NCI-H345 (cell line): ENCODE measurements around the gene TSPOAP1.

Source experiments
- DNase-seq: peaks from one replicate; lab custom pipeline; 2025; lab: John Stamatoyannopoulos, UW

The TSPOAP1 gene

DNA sequence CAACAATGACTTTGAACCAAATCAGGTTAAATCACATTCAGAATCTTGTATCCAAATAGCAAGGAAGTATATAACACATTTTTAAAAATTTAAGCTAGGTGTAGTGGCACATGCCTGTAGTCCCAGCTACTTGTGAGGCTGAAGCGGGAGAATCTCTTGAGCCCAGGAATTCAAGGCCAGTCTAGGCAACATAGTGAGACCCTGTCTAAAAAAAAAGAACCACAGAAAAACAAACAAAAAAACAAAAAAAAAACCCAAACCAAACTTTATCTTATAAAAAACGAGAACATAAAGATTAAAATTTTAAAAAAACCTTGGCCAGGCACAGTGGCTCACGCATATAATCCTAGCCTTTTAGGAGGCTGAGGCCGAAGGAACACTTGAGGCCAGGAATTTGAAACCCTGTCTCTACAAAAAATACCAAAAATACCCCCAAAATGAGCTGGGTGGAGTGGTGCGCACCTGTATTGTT lies 11.8 kb upstream of the TSPOAP1 start:
- no peak for DNase-seq

DNA sequence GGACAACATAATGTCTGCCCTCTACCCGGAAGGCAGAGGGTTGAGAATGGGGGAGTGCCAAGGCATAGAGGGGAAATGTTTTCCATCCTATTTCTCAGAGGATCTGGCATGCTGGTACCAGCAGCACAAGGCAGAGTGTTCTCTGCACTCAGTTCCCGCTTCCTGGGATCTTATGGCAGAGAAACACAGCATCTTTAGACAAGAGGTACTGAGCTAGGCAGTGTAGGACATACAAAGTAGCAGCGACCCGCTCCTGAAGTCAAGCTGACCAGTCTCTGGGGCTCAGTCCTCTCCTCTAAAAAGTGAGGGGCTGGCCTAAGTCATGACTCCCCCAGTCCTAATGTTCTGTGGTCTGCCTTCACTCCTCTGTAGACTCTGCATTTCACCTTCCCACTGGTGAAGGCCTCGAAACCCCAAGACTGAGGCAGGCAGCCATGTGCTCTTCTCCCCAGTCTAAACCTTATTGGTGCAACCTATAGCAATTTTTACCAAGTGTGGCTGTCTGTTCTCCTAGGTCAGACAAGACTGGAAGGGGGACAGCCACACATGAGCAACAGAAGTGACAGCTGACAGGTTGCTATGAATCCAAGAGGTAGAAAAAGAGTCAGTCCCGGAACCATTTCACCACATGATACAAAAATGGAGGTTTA lies 11.3 kb upstream of the TSPOAP1 start:
- no peak for DNase-seq

DNA sequence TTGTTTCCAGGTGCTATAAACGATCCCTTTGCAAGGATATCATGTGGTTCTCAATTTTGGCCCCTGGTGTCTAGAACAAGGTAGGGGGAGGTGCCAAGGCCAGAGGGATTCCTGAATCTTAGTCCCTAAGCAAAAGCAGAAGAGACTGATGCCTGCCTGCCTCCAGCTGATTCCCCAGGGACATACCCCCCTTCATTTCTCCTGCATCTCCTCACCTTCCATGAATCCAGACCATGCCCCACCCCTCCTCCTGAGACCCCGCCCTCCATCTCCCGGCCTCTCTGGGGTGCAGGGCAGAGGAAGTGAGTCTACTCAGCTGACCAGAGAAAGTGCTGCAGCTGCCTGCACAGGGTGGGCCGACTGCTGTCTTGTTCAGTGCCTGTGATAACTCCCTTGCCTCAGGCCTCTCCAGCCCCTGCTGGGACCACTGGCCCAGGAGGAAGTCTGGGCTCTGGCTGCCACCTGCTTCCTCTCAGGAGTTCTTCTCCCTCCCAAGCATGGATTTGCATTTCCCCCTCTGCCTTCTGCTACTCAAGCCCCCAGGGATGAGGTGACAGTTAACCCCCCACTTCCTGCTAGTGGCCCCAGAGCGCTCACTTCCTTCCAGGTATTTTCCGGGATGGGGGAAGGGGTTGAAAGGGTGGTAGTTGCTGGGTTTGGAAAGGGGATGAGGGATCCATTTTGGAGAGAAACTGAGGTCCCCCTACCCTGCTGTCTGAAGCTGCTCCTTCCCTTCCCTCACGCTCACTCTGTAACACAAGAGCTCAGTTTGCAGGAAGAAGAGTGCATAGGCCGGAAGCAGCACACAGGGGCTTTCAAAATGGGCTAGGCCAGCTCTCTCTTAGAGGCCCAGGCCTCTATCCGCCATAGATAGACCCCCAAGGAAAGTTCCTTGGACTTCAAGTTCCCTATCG lies 10.5 kb upstream of the TSPOAP1 start:
- DNase-seq: no peak

DNA sequence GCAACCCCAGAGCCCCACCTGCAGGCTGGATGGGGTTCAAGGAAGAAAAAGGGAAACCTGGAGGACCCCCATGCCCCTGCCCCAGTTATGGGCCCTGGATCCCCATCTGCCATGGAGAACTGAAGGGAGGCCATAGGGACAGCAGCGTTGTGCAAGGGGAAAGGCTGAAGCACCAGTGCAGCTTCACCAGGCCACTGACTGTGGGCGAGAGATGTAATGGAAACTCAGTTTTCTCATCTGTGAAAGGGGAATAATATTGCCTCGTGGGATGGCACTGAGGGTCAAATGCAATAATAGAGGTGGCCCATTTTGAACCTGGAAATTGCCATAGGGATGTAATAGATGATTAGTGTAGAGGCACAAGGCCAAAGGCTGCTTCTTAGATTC lies 9.9 kb upstream of the TSPOAP1 start:
- no peak for DNase-seq

DNA sequence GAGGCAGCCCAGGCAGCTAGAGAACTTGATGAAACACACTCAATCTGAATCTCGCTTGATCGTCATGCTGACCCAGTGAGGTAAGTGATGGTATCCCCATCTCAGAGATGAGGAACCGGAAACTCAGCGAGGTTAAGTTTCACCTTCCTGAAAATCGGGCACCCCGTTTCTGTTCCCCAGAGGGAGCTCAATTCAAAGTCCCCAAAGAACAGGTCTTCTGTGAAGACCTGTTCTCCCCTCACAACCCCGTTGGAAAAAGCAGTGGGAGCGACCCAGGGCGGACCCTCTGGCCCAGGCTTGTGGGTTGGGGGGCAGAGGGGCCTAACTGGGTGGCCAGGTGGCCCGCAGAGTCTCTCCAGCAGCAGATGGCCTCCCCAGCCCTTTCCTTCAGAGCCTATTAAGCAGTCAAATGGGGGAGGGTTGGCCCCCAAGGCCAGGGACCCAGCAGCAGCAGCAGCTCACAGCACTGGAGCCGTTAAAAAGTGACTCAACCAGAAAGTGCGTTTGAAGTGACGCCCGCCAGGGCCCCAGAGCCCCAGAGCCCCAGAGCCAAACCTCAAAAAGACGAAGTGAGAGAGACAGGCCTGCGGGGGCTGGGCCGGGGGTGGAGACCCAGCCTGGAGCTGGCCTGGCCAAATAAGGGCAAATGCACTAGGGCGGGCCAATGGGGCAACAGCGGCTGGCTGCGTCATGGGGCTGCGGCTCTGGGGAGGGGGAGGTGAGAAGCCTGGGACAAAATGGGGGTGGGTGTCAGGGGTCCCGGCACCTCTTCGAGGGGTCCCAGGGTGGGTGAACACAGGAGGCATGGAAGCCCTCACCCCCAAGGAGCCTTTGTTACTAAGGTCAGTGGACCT lies 9.2 kb upstream of the TSPOAP1 start:
- DNase-seq: no peak

DNA sequence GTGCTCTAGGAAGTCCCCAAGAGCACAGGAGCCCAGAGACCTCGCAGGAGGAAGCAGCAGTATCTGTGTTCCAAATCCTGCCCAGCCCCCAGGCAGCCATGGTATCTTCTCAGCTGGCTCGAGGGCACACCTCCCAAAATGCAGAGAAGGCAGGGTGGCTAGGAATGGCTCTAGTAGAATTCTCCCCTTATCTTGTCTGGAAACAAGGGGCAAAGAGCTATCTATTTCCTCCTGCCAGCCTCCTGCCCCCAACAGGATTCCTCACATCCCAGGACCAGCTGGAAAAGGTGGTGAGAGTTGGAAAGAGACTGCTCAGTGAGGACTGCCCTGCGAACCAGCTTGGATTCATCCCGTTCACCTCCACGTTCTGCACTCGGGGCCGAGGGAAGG lies 8.6 kb upstream of the TSPOAP1 start:
- DNase-seq: no peak

DNA sequence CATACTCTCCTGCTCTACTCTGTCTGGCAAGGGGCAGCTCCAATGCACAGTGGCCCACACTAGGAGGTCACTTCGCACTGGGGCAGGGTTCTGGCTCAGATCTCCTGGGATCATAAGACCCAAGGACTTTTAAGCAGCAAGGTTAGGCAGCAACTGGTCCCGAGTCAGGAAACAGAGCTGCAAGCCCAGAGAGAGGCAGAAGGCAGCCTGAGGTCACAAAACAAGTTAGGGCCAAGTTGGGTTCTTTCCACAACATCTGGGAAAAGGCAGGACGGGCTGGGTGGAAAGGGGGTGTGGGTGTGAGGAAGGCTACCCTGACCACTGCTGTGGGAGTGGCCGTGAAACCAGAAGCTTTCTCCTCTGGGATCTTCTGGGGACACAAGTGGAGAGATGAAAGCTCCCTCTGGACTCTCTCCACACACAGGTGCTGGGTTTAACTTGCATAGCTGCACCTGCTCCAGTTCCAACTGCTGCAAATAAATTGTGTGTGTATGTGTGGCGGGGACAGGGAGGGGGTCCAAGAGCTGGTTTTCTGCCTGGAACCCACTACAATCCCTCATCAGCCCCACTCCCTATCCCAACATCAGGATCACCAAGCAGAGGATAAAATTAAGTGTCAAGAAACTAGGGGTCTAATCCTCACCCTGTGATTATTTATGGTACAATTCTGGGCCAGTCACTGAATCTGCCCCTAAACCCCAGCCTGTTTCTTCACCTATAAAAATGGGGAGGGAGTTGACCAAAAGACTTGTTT lies 8.0 kb upstream of the TSPOAP1 start:
- no peak for DNase-seq

DNA sequence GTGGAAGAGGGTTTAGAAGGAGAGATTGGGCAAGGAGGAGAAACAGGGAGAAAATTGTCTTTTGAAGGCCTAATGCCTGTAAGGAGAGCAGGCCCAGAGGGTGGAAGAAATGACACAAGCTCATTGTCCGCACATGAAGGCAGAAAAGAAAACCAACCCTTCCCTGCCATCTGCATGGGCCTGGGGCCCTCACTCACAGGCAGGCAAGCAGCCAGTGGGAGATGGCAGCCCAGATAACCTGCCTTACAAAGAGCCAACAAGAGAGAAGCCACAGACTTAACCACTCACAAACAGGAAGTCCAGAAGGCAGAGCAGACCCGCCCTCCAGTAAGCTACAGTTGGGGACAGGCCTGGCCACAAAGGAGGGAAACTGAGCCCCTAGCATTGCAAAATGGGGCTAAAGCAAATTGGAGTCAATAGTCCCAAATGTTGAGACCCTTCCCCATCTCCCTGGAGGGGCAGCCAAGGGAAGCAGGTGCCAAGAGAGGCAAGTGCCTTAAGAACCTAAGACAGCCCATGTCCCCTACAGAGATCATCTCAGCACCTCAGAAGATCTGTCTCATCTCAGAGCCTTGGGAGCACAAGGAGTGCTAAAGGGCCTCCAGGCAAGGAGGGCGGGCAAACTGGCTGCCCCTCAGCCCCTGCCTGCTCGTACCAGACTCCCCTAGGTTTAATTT lies 7.3 kb upstream of the TSPOAP1 start:
- no peak for DNase-seq

DNA sequence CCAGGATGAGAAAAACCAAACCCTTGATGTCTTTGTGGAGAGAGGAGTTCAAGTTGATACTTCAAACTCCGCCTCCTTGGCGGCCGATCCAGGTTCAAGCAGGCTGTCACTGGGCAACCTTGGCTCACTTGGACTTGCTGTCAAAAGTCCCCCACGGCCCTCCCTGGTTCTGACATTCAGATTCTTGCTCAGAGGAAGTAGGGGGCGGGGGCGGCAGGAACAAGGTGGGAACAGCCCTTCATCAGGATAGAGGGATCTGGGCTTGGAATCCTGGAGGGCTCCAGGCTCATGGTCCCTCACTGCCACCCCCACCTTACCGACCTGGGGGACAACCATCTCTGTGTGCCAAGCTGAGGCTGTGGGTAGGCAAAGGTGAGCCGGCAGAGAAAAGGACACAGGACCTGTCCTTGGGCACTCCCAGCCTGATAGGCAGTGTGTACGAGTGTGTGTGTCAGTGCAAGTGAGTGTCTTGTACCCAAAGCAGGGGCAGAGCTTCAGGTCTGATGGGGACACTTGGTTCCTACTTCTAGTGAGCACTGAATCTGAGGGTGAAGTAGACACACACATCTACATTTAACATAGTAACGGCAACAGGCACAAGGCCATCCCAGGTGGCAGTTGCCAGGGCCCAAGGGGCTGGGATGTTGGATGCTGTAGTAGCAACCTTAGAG lies 6.6 kb upstream of the TSPOAP1 start:
- DNase-seq: no peak

DNA sequence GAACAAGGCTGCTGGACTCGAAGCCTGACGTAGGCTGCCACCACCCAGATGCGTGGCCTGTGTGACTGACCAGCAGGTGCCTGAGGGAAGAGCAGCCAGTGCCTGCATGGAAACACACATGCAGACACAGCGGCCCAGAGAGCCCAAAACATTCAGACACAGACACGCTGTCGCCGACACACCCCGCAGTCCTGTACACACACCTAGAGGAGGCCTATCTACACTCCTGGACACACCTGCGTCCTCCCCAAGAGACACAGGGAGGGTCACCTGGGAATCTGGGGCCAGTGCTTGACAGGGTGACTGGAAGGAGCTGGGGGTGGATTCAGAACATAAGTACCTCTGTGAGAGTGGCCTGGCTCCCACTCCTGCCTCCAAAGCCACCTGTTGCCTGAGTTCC lies 6.1 kb upstream of the TSPOAP1 start:
- no peak for DNase-seq

DNA sequence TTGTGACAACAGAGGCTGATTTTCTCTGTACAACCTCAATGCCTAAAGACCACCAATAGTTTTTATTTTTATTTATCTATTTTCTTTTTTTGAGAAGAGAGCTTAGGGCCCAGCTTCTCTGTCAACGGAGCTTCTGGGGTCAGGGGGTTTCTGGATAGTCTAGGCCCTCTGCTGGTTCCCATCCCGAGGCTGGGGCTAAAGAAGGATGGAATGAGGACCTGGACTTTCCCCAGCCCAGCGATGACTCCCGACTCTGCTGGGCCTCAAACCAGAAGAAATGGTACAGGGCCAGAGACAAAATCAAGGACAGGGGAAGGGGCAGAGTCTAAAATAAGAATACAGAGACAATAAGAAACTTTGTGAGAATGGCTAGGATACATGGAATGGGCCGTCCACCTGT lies 5.7 kb upstream of the TSPOAP1 start:
- DNase-seq: no peak

DNA sequence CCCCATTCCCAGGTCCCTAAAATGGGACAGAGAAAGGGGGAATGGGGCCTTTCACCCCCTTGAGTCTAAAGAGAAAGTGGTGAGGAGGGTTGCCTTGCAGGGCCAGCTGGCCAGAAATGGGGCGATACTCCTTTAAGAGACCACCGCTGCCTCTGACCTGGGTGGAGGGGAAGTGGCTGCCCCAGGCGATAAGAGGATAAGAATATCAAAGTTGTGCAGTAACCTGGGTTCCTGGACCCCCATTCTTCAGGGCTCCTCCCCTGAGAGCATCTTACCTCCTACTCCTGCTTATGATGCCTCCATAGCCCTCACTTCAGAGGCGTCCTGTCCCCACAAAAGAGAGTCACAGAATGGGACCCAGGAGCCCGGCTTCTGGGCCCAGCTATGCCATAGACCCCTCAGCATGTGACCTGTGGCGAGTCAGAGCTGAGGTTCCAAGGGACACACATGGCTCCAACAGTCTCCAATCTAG lies 5.2 kb upstream of the TSPOAP1 start:
- no peak for DNase-seq

DNA sequence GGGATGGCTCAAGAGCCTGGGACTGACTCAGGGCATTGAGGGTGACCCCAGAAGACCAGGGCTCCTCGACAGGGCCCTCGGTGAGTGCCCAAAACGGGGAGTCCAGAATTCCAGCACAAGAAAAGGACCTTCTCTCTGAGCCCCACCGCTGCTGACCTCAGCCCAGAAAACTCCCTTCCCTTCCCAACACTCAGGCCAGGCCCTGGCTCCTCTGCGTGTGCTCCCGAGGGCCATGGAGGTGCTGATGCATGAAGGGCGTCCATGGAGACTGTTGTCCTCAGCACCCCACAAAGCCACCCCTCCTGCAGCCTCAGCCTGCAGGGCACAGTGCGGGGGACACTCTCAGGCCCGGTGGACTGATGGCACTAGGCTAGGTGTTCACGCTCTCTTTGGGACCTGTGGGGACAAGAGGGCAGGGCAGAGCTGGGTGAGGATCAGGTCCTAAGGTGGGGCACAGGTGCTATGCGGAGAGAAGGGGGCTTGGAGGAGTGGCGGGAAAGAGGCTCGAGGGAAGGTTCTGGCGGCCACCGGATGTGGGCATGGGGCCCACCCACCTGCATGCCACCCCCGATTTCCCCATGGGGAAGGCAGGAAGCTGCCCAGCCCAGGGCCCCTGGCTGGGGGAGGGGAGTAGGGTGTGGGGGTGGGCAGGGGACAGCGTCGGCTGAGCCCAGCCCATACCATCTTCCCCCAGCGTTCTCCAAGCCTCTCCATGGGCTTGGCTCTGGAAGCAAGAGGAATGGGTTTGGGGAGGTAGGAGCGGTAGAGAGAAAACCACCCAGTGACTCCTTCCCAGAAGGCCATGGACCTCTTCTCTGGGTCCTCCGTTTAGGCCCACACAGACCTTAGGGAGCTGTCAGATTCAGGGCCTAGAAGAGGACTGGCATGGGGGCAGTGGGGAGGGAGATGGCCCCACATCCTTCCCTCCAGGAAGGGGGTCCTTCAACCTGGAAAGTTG lies 4.5 kb upstream of the TSPOAP1 start:
- DNase-seq: no peak

DNA sequence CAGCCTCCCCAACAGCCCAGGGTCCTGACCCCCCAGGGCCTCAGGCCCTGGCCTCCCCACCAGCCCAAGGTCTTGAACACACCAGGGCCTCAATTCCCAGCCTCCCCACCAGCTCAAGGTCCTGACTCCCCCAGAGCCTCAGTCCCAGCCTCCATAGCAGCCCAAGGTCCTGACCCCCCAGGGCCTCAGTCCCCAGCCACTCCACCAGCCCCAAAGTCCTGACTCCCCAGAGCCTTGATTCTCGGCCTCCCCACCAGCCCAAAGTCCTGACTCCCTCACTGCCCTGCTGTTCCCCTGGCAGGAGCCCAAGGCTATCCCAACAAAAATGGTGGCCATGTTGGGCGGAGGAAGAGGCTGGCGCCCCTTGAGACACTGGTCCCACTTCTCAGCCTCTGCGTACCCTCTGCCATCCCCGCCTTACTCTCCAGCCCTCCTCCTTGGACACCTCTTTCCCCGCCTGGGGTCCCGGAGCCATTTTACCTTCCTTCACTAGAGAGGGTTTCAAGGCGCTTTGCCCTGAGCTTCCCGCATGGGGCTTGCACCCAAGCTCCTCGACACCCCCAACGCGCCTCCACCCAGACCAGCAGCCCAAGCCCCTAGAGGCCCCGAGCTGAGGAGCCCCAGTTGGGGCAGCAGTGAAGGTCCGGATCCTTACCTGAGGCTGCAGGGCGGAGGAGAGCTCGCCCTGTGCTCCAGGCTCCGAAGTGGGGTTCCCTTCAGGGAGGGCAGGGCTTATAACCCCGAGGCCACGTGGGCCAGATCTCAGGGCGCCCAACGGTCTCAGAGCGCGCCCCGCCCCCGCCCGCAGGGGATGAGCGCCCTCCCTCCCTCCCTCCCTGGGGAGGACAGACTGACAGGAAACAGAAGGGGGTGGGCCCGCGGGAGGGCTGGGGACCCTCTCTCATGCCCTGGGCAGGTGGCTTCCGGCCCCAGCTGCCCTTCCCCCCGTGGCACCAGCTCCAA lies 3.5 kb upstream of the TSPOAP1 start:
- DNase-seq: no peak

DNA sequence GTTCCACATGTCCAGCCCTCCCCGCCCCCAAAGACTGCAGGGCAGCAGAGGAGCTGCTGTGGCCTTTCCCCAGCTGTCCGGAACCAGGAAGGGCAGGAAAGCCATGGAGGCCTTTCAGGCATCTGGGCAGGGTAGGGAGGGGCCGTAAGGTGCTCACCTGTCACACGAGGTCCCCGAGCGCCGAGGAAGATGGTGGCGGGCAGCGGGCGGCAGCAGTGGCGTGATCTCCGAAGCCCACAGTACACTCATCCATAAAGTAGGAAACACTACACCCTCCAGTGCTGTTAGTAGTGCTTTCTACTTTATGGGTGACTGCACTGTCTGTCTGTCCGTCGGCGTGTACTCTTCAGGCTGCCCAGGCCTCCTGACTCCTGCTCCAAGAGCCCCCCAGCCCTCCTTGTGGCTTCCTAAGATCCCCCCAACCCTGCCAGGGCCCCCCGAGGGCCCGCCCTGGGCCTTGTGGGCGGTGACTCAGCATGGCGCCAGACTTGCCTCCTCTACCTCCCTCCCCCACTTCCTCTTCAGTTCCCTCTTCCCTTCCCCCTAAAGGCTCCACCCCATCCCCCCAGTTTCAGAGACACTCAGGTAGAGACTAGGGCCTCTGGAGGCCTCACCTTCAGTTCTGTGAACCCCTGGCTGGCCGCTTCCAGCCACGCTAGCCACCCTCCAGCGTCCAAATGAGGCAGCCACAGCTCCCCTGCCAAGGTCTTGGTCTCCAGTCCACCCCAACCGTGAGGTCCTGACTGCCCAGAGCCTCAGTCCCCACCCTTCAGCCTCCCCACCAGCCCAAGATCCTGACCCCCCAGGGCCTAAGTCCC lies 2.6 kb upstream of the TSPOAP1 start:
- DNase-seq: no peak

DNA sequence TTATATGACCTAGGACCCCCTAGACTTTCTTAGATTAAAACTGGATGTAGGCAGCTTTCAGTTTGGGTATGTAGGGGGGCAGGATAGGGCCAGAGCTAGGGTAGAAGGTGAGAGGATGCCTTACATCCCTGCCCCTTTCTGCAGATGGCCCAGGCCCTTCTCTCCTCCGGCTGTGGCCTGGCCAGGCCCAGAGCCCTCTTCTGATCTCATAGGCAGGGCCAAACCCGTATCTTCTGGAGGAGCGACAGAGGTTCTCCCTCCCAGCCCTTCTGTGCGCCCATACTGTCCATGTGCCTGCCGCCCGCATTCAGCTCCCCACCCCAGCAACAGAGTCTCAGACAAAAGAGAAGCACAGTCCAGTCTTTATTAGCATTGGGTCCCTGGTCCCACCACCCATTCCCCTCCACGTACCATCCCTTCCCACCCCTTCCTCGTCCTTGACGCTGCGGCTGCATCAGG lies 2.0 kb upstream of the TSPOAP1 start:
- no peak for DNase-seq
